NCI-H2171 (cell line): Measurements from ENCODE around the gene KLHL17.
"Not testable (repeated sequence)": the region's sequence is repeated elsewhere in the genome, so short reads cannot be mapped to it uniquely, and the experiment has no call there.

Source experiments
- DNase-seq: peaks from one replicate; lab custom pipeline; 2025; lab: John Stamatoyannopoulos, UW

The KLHL17 gene

GRCh38 chr1:937521-937920 is 22.9 kb upstream of the KLHL17 start:
- no peak for DNase-seq

- DNase-seq = no peak
These were observed 22.2 kb upstream of the KLHL17 start for GRCh38 chr1:938088-938683.

DNA sequence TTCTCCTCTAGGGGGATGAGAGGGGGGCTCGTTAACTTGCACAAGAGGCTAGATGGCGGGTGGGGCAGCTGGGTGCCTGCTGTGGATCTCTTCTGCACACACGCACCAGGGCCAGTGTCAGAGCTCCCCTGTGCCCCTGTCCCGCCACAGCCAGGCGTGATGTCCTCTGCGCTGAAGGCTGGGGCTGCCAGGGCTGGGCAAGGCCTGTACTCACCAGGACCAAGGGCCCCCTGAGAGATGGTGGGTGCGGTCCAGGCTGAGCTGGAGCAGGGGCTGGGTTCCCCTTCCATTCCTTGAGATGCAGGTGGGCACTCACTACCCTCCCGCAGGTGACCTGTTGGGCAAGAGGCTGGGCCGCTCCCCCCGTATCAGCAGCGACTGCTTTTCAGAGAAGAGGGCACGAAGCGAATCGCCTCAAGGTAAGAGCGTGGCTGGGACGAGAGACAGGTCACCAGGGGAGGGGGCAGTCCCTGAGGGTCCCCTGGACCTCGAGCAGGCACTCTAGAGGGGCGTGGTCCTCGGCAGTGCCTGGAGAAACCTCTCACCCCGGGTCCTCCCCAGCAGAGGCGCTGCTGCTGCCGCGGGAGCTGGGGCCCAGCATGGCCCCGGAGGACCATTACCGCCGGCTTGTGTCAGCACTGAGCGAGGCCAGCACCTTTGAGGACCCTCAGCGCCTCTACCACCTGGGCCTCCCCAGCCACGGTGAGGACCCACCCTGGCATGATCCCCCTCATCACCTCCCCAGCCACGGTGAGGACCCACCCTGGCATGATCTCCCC is 21.5 kb upstream of the KLHL17 start:
- no peak for DNase-seq

- DNase-seq = no peak
These were observed 20.8 kb upstream of the KLHL17 start for GRCh38 chr1:939511-940106.

- peak; percentile 77 for DNase-seq
These were observed 20.0 kb upstream of the KLHL17 start for GRCh38 chr1:940107-941014.

DNA sequence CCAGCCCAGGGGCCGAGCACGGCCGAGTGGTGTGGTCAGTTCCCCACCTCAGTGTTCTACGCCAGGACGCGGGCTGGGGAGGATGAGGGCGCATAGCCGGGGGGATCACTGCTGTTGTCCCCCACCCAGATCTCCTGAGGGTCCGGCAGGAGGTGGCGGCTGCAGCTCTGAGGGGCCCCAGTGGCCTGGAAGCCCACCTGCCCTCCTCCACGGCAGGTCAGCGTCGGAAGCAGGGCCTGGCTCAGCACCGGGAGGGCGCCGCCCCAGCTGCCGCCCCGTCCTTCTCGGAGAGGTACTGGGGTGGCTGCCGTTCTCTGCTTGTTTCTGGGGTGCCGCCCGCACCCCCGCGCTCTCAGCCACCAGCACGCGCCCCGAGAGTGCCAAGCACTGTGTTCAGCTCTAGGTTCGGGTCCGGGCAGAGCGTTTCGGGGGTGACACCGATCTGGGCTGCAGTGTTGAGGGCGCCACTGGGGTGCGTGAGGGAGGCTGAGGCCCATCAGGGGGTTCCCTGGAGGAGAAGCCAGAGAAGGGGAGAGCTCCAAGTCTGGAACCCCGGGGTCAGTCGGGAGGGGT is 19.3 kb upstream of the KLHL17 start:
- DNase-seq = no peak

DNA sequence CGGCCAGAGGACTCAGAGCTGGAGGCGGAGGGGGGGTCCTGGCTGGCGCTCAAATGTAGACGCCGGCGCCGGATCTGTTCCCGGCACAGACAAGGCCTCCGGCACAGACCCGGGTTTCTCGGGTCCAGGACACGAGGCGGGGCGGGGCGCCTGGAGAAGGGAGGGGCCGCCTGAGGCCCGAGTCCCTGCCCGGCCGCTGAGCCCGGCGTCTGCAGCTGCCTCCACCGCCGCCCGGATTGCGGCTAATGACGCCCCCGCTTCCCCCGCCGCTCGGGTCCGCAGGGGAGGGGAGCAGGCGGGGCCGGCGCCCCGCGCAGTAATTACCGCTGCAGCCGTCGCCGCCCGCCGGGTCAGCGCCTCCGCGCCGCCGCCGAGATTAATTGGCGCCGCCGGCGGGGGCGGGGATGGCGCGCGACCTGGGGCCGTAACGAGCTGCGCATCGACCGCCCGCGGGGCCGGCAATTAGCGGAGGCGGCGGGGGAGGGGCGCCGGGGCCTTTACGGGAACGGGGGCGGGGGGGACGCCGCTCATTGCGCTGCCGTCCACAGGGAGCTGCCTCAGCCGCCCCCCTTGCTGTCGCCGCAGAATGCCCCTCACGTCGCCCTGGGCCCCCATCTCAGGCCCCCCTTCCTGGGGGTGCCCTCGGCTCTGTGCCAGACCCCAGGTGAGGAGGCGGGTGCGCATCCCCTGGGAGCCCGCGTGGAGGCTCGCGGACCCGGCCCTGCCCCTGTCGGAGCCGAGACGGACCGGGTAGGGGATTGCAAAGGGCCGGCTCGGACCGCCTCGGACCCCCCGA is 18.6 kb upstream of the KLHL17 start:
- DNase-seq = peak; percentile 83

GRCh38 chr1:942411-942821 is 18.0 kb upstream of the KLHL17 start:
- DNase-seq = peak; percentile 36

GRCh38 chr1:942864-943533 is 17.4 kb upstream of the KLHL17 start:
- DNase-seq = no peak

- DNase-seq = no peak
These were observed 16.6 kb upstream of the KLHL17 start for GRCh38 chr1:943545-944340.

- DNase-seq = peak; percentile 46
These were observed 15.8 kb upstream of the KLHL17 start for GRCh38 chr1:944341-945325.

DNA sequence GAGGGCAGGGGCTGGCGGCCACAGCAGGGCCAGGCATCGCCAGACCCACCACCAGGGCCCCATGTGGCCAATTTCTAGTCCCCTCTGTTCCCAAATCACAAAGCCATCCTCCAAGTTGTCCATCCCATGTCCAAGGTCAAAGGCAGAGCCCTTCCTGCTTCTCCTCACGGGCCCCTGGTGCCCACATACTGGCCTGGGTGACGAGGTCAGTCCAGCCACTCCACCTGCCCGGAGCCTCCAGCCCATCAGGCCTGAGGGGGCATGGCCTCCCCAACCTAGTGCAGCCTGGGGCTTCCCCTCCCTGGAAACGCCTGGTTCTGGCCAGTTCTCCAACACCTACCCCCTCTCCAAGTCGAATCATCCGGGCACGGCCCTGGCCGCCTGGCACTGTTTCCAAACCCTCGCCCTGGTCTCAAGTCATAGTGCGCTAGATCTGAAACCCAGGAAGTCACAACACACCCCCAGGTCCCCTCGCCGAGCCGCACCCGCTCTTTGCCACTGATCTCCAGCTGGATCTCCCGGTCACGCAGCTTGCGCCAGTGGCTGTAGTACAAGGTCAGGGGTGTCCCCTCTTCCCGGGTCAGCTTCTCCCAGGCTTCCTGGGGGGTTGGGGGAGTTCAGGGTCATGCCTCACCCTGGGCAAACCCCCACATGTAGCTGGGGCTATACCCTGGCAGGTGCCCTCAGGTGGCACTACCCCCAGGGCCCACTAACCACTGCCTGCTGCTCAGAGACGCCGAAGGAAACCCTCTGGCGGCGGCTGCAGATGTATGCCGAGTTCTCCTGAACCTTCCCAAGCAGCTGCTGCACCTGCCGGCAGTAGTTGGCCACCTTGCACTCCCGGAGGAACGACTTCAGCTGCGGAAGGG is 14.5 kb upstream of the KLHL17 start:
- no peak for DNase-seq

DNA sequence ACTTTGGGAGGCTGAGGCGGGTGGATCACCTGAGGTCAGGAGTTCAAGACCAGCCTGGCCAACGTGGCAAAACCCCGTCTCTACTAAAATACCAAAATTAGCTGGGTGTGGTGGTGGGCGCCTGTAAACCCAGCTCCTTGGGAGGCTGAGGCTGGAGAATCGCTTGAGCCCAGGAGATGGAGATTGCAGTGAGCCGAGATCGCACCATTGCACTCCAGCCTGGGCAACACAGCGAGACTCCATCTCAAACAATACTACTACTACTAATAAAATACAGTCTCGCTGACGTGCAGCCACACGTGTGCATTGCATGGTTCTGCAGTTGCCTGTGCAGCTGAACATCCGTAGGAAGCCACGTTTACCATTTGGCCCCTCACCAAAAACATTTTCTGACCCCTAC is 13.6 kb upstream of the KLHL17 start:
- not testable (repeated sequence) for DNase-seq

DNA sequence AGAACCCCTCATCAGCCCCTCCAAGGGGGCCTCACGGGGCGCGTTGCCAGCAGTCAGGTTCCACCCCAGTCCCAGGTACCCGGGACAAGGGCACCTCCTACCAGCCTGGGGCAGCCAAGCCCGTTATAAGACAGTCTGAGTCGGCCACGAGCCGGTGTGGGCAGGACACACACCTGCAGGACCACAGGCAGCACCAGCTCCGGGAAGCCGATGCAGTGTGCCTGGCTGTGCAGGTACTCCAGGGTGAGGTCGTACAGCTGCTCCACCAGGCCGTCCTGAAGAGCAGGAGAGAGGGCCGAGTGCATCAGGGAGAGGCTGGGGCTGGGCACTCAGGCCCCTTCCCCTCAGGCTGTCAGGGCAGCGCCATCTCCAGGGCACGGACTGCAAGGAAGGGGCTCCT is 12.4 kb upstream of the KLHL17 start:
- DNase-seq = no peak

GRCh38 chr1:950268-950667 is 10.1 kb upstream of the KLHL17 start:
- no peak for DNase-seq

DNA sequence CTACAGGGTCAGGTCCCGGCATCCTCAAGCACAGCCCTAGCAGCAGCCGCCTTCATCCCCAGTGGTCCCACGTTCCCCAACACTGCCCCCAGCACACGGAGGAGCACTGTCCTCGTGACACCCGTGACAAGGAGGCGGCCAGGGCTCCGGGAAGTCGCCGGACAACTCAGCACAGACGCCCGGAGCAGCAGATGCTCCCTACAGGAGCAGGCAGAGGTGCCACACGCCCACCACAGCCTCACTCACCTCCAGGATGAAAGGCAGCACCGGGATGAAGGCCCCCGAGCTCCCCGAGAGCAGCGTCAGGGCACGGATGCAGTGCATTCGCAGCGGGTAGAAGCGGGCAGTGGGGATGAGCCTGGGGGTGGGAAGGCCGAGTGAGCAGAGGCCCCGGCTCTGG is 9.5 kb upstream of the KLHL17 start:
- no peak for DNase-seq

DNA sequence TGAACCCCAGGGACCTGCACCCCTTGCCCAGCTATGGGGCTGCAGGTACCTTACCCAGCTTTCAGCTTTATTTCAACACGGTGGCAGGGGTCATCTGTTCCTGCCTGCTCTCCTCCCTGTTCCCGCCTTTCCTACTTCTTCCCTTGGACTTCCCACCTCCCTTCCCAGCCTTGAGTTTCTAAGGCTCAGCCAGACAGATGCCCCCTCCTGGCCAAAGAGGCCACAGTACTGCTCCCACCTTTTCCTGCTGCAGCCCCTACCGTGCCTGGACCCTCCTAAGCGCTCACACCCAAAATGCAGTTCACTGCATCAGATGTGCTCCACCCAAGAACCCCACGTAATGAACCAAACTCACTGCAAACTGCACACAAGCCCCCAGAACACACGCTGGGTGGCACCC is 9.0 kb upstream of the KLHL17 start:
- DNase-seq = no peak

GRCh38 chr1:952201-952600 is 8.2 kb upstream of the KLHL17 start:
- no peak for DNase-seq
